ENCODE results near the gene MFAP2. TPM values are rescaled to one million over a fixed set of nuclear protein-coding genes. Genes with fewer than 3 reads are reported as not detected.

MFAP2 gene
- total RNA-seq, 4 donors from 2014 or later: 9.0 to 28.6 (median 15.0) TPM

GRCh38 chr1:16973215-16973614 is 7.2 kb downstream of the MFAP2 start:
- no peak for TF ChIP-seq CTCF (IDR thresholded peaks at IDR 0.05; ENCODE audit: low read depth)

- no peak for TF ChIP-seq CTCF (IDR thresholded peaks at IDR 0.05; ENCODE audit: low read depth)
These were observed 8.1 kb downstream of the MFAP2 start for GRCh38 chr1:16972189-16972895.

GRCh38 chr1:16971341-16972188 is 8.9 kb downstream of the MFAP2 start:
- TF ChIP-seq CTCF (IDR thresholded peaks at IDR 0.05; ENCODE audit: low read depth): no peak

GRCh38 chr1:16970132-16970910 is 10.1 kb downstream of the MFAP2 start:
- TF ChIP-seq CTCF (IDR thresholded peaks at IDR 0.05; ENCODE audit: low read depth): no peak

GRCh38 chr1:16969651-16970050 is 10.8 kb downstream of the MFAP2 start:
- no peak for TF ChIP-seq CTCF (IDR thresholded peaks at IDR 0.05; ENCODE audit: low read depth)

- no peak for TF ChIP-seq CTCF (IDR thresholded peaks at IDR 0.05; ENCODE audit: low read depth)
These were observed 11.3 kb downstream of the MFAP2 start for GRCh38 chr1:16969057-16969611.
